Ishikawa (cell line): ENCODE results near the gene RXYLT1.

Experiments
- CEBPB ChIP-seq: IDR thresholded peaks from 2 replicates; pipeline ENCODE4 v1.6.1; 2012
- CREB1 ChIP-seq: IDR thresholded peaks from 2 replicates; pipeline ENCODE4 v1.6.1; 2012; ENCODE audit warnings: low read depth
- EGR1 ChIP-seq: IDR thresholded peaks from 2 replicates; pipeline ENCODE4 v1.6.1; 2012
- EP300 ChIP-seq: IDR thresholded peaks from 2 replicates; pipeline ENCODE4 v1.6.1; 2012; ENCODE audit warnings: borderline replicate concordance
- FOXM1 ChIP-seq: IDR thresholded peaks from 2 replicates; pipeline ENCODE4 v1.6.1; 2012; ENCODE audit warnings: low read depth, borderline replicate concordance
- NFIC ChIP-seq: IDR thresholded peaks from 2 replicates; pipeline ENCODE4 v1.6.1; 2012
- RAD21 ChIP-seq: IDR thresholded peaks from 2 replicates; pipeline ENCODE4 v1.6.1; 2012; ENCODE audit warnings: low read depth
- TAF1 ChIP-seq: IDR thresholded peaks from 2 replicates; pipeline ENCODE4 v1.6.1; 2012; ENCODE audit warnings: low read depth, mild to moderate bottlenecking
- TCF12 ChIP-seq: IDR thresholded peaks from 2 replicates; pipeline ENCODE4 v1.6.1; 2012; ENCODE audit warnings: low read depth
- TEAD4 ChIP-seq: IDR thresholded peaks from 2 replicates; pipeline ENCODE4 v1.6.1; 2012
- YY1 ChIP-seq: IDR thresholded peaks from 2 replicates; pipeline ENCODE4 v1.6.1; 2012; ENCODE audit warnings: low read depth
- ZBTB7A ChIP-seq: IDR thresholded peaks from 2 replicates; pipeline ENCODE4 v1.6.1; 2012; ENCODE audit warnings: low read depth
- TF ChIP-seq, protein P1 (sequence below): IDR thresholded peaks from 2 replicates; pipeline ENCODE4 v1.6.1; 2012
- TF ChIP-seq, protein P2 (sequence below): IDR thresholded peaks from 2 replicates; pipeline ENCODE4 v1.6.1; 2012; ENCODE audit warnings: low read depth, mild to moderate bottlenecking
- TF ChIP-seq, protein P3 (sequence below): IDR thresholded peaks from 2 replicates; pipeline ENCODE4 v1.6.1; 2012

The RXYLT1 gene

DNA sequence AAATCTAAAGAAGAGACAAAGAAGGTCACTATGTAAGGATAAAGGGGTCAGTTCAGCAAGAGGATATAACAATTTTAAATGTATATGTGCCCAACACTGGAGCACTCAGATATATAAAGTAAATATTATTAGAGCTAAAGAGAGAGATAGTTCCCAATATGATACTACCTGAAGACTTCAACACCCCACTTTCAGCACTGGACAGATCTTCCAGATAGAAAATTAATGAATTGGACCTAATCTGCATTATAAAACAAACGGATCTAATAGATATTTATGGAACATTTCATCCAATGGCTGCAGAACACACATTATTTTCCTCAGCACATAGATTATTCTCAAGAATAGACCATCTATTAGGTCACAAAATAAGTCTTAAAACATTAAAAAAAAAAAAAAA lies 40.7 kb downstream of the RXYLT1 start:
- TF ChIP-seq, protein P1, sequence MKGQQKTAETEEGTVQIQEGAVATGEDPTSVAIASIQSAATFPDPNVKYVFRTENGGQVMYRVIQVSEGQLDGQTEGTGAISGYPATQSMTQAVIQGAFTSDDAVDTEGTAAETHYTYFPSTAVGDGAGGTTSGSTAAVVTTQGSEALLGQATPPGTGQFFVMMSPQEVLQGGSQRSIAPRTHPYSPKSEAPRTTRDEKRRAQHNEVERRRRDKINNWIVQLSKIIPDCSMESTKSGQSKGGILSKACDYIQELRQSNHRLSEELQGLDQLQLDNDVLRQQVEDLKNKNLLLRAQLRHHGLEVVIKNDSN, result no peak
- TF ChIP-seq FOXM1 (no peak), TEAD4 (no peak), ZBTB7A (no peak)
- TF ChIP-seq, protein P2, sequence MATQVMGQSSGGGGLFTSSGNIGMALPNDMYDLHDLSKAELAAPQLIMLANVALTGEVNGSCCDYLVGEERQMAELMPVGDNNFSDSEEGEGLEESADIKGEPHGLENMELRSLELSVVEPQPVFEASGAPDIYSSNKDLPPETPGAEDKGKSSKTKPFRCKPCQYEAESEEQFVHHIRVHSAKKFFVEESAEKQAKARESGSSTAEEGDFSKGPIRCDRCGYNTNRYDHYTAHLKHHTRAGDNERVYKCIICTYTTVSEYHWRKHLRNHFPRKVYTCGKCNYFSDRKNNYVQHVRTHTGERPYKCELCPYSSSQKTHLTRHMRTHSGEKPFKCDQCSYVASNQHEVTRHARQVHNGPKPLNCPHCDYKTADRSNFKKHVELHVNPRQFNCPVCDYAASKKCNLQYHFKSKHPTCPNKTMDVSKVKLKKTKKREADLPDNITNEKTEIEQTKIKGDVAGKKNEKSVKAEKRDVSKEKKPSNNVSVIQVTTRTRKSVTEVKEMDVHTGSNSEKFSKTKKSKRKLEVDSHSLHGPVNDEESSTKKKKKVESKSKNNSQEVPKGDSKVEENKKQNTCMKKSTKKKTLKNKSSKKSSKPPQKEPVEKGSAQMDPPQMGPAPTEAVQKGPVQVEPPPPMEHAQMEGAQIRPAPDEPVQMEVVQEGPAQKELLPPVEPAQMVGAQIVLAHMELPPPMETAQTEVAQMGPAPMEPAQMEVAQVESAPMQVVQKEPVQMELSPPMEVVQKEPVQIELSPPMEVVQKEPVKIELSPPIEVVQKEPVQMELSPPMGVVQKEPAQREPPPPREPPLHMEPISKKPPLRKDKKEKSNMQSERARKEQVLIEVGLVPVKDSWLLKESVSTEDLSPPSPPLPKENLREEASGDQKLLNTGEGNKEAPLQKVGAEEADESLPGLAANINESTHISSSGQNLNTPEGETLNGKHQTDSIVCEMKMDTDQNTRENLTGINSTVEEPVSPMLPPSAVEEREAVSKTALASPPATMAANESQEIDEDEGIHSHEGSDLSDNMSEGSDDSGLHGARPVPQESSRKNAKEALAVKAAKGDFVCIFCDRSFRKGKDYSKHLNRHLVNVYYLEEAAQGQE, result peak; percentile 76

DNA sequence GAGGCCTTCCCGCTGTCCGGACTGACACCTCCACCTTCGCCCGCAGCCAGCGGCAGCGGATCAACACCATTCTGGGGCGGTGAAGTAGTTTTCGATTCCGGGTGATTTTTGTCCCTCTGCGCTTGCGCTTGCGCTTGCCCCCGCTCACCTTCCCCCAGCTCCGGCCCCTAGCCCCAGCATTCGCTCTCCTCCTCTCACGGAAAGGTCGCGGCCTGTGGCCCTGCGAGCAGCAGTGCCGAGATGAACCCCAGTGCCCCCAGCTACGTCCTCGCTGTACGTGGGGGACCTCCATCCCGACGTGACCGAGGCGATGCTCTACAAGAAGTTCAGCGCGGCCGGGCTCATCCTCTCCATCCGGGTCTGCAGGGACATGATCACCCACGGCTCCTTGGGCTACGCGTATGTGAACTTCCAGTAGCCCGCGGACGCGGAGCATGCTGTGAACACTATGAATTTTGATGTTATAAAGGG lies 42.1 kb downstream of the RXYLT1 start:
- TF ChIP-seq TAF1 (no peak), EGR1 (no peak), FOXM1 (no peak), TEAD4 (no peak), CREB1 (no peak), NFIC (no peak), RAD21 (no peak)
- TF ChIP-seq, protein P3, sequence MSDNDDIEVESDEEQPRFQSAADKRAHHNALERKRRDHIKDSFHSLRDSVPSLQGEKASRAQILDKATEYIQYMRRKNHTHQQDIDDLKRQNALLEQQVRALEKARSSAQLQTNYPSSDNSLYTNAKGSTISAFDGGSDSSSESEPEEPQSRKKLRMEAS, result no peak

DNA sequence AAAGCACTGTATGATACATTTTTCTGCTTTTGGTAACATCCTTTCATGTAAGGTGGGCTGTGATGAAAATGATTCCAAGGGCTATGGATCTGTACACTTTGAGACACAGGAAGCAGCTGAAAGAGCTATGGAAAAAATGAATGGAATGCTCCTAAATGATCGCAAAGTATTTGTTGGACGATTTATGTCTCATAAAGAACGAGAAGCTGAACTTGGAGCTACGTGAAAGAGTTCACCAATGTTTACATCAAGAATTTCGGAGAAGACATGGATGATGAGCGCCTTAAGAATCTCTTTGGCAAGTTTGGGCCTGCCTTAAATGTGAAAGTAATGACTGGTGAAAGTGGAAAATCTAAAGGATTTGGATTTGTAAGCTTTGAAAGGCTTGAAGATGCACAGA lies 42.6 kb downstream of the RXYLT1 start:
- TF ChIP-seq TCF12 (no peak), YY1 (no peak), FOXM1 (no peak), EGR1 (no peak), EP300 (no peak), CREB1 (no peak), RAD21 (no peak), NFIC (no peak)

DNA sequence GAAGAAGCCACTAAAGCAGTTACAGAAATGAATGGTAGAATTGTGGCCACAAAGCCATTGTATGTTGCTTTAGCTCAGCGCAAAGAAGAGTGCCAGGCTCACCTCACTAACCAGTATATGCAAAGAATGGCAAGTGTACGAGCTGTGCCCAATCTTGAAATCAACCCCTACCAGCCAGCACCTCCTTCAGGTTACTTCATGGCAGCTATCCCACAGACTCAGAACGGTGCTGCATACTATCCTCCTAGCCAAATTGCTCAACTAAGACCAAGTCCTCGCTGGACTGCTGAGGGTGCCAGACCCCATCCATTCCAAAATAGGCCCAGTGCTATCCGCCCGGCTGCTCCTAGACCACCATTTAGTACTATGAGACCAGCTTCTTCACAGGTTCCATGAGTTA lies 43.3 kb downstream of the RXYLT1 start:
- TF ChIP-seq FOXM1, result no peak

DNA sequence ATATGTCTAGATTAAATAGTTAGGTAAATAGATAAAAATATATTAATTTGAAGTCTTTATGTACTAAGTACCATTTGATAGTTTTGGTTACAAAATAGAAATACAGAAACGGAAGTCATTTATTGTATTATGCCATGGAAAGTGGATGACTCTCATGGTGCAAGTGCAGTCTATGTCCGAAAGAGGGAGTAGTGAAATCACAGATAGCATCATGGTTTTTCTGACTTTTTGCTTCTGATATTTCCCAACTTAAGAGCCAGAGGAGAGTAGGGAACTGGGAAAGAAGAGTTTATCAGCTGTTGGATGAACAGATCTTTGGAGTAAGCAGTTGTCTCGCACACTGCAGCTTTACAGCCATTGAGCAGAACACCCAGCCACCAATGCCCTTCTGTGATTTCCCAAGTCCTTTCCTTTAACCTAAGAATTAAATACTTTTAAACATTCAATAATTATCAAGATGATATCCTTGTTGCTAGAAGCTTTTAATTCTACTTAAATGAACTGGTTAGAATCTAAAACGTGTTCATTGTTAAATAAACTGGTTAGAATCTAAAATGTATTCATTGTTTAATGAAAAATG lies 46.4 kb downstream of the RXYLT1 start:
- TF ChIP-seq CREB1, result no peak
- TF ChIP-seq YY1, result no peak
- TF ChIP-seq CEBPB, result 0 out of 2 replicates have a peak, but pooled peaks have one; percentile 28
- TF ChIP-seq EP300, result no peak
- TF ChIP-seq EGR1, result no peak
- TF ChIP-seq RAD21, result peak; percentile 98
- TF ChIP-seq, protein P1, result no peak
- TF ChIP-seq NFIC, result no peak
- TF ChIP-seq TCF12, result no peak
- no peak for TF ChIP-seq ZBTB7A
- no peak for TF ChIP-seq TEAD4
- TF ChIP-seq, protein P3, result no peak
- TF ChIP-seq FOXM1, result no peak
- TF ChIP-seq, protein P2, result no peak
- TF ChIP-seq TAF1, result no peak

DNA sequence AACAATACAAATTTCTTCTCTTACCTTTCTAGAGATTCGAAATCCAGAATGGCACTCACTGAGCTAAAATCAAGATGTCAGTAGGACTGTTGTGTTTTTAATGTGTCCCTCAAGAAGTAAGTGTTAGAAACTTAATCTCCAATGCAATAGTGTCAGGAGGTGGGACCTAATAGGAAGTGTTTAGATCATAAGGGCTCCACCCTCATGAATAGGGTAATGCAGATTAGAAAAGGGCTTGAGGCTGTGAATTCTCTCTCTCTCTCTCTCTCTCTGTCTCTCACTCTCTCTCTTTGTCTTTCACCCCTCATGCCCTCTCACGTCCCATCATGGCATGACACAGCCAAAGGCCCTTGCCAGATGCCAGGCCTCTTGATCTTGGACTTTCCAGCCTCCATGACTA lies 49.2 kb downstream of the RXYLT1 start:
- TF ChIP-seq, protein P1, result no peak
- TF ChIP-seq NFIC (no peak), ZBTB7A (no peak), CREB1 (no peak), EP300 (no peak), TEAD4 (no peak), TAF1 (no peak), CEBPB (no peak), FOXM1 (no peak), TCF12 (no peak), RAD21 (no peak), YY1 (no peak), EGR1 (no peak)
- TF ChIP-seq, protein P3, result no peak
- TF ChIP-seq, protein P2, result no peak
